SK-N-SH (cell line): ENCODE results near the gene MASP1.

Source experiments
- CTCF ChIP-seq: fragments of 200-600 bp; sonication (generic); IDR thresholded peaks from 2 replicates; pipeline ENCODE4 v1.6.1; 2017; ENCODE audit warnings: antibody characterized with exemption, mild to moderate bottlenecking, moderate library complexity
- EP300 ChIP-seq, 2 experiments: IDR thresholded peaks; 2 replicates each; pipeline versions ENCODE4 v1.4.0 to v1.6.1; 2012; ENCODE audit warnings: borderline replicate concordance in 1 of 2, low read depth in 1 of 2, low read length in 1 of 2
- EZH2phosphoT487 ChIP-seq: fragments of 200-600 bp; sonication (generic); IDR thresholded peaks from 2 replicates; pipeline ENCODE4 v1.6.1; 2017; ENCODE audit warnings: low read depth, mixed run types, mild to moderate bottlenecking, antibody characterized with exemption, moderate library complexity, borderline replicate concordance
- ZBTB33 ChIP-seq: IDR thresholded peaks from 2 replicates; pipeline ENCODE4 v1.4.0; 2012; ENCODE audit warnings: low read depth, borderline replicate concordance

GRCh38 chr3:187263270-187263669 is 28.3 kb downstream of the MASP1 start:
- no peak for TF ChIP-seq CTCF
- no peak for TF ChIP-seq EZH2phosphoT487
- TF ChIP-seq EP300 (IDR thresholded peaks at IDR 0.05; ENCODE audit: borderline replicate concordance in 1 of 2, low read depth in 1 of 2, low read length in 1 of 2): no peak
- TF ChIP-seq ZBTB33: no peak
